ENCODE measurements around the gene CHMP4B.

GRCh38 chr20:33902011-33902410, 90.9 kb downstream of the CHMP4B start:
- TF ChIP-seq CTCF (IDR thresholded peaks at IDR 0.05 in 4 of 5, conservative IDR thresholded peaks at IDR 0.05 in 1 of 5) (no peak), POLR2A (IDR thresholded peaks at IDR 0.05) (no peak)
